Cerebellar cortex (tissue), 1 donor: ENCODE results near the gene ATOH7.
A peak's percentile ranks its signal among the peaks of the same experiment; 100 is the strongest.
"Not testable (repeated sequence)": the region's sequence is repeated elsewhere in the genome, so short reads cannot be mapped to it uniquely, and the experiment has no call there.

Source experiments
- DNase-seq: peaks from one replicate; pipeline ENCODE4 v3.0.0-alpha.2; 2015; ENCODE audit warnings: low spot score

The ATOH7 gene

GRCh38 chr10:68231817-68232251, at the start of gene ATOH7:
TSS of gene ATOH7 (minus strand) at chr10:68232113. CDS start at chr10:68231677, 436 bp downstream.
- DNase-seq: peak; percentile 68

DNA sequence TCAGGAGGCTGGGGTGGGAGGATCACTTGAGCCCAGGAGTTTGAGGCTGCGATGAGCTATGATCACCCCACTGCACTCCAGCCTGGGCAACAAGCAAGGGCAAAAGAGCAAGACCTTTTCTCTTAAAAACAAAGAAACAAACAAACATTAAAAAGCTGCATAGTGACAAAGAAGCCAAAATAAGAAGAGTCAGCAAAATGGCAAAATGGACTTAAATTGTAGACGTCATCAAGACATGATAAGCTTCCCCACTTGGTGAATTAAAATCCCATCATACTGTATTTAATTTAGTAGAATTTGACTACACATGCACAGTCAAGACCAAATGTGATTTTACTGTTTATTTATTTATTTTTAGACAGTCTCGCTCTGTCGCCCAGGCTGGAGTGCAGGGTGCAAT, 48.8 kb upstream of the ATOH7 start:
- DNase-seq: no peak

DNA sequence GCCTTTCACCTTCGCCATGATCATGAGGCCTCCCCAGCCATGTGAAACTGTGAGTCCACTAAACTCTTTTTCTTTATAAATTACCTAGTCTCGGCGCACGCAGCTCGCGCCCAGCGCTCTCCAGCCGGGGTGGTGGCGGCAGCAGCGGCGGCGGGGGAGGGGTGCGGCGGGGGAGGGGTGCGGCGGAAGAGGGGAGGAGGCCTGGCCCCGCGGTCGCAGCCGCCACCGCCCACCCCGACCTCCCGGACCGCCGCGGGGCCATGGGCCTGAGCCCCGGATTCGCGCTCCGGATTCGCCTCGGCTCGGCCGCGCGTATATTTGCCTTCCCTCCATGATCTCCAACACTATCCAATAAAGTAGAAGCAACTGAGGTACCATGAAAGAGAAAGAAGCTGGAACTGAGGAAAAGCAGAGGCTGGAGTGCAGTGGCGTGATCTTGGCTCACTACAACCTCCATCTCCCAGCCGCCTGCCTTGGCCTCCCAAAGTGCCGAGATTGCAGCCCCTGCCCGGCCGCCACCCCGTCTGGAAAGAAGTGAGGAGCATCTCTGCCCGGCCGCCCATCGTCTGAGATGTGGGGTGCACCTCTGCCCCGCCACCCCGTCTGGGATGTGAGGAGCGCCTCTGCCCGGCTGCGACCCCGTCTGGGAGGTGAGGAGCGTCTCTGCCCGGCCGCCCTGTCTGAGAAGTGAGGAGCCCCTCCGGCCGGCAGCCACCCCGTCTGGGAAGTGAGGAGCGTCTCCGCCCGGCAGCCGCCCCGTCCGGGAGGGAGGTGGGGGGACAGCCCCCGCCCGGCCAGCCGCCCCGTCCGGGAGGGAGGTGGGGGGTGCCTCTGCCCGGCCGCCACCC, 47.2 kb upstream of the ATOH7 start:
- not testable (repeated sequence) for DNase-seq

DNA sequence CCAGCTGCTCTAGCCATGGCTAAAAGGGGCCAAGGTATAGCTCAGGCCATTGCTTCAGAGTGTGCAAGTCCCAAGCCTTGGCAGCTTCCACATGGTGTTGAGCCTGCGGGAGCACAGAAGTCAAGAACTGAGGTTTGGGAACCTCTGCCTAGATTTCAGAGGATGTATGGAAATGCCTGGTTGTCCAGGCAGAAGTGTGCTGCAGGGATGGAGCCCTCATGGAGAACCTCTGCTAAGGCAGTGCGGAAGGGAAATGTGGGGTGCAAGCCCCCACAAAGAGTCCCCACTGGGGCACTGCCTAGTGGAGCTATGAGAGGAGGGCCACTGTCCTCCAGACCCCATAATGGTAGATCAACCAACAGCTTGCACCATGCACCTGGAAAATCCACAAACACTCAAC, 45.9 kb upstream of the ATOH7 start:
- DNase-seq: not testable (repeated sequence)

DNA sequence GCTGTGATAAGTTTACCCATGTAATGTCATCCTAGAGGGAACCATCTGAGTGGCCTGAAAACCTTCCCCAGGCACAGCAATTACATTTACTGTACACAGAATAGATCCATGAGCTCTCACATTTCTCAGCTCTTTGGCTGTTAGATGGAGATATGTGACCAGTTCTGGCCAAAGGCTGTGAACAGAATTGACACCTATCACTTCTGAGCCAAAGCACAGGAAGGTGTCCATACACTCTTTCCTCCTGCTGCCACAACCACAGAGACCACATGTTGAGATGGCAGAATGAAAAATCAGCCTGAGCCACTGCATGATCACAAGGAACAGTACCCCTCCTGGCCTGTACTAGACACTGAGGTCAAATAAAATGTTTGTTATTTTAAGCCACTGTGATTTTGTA, 44.3 kb upstream of the ATOH7 start:
- no peak for DNase-seq

DNA sequence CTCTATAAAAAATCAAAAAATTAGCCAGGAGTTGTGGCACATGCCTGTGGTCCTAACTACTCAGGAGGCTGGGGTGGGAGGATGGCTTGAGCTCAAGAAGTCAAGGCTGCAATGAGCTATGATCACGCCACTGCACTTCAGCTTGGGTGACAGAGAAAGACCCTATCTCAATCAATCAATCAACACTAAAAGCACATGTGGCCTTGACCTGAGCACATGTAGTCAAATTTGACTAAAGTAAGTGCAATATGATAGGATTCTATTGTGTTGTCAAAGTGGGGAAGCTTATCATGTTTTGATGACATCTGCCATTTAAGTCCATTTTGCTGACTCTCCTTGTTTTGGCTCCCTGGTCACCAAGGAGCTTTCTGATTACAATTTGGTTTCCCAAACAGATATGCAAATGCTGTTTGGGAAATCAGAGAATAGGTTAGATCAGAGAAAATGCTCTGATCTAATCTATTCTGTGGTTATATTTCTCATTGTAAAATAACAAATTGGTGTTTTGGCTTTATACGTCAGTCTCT, 43.8 kb upstream of the ATOH7 start:
- DNase-seq: no peak

DNA sequence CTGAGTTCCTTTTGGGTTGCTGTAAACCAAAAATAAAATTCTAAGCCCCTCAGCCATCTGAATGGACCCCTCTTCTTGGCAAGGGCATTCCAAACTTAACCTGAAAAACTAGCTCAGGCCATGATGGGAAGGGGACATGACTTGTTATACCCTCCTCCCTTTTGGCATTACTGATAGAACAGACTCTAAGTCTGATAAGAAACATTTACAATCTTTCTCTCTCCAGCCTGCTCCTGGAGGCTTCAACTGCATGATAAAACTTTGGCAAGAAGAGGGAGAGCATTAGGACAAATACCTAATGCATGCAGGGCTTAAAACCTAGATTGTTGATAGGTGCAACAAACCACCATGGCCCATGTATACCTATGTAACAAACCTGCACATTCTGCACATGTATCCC, 40.9 kb upstream of the ATOH7 start:
- DNase-seq: no peak

GRCh38 chr10:68271196-68271882, 39.4 kb upstream of the ATOH7 start:
- no peak for DNase-seq

DNA sequence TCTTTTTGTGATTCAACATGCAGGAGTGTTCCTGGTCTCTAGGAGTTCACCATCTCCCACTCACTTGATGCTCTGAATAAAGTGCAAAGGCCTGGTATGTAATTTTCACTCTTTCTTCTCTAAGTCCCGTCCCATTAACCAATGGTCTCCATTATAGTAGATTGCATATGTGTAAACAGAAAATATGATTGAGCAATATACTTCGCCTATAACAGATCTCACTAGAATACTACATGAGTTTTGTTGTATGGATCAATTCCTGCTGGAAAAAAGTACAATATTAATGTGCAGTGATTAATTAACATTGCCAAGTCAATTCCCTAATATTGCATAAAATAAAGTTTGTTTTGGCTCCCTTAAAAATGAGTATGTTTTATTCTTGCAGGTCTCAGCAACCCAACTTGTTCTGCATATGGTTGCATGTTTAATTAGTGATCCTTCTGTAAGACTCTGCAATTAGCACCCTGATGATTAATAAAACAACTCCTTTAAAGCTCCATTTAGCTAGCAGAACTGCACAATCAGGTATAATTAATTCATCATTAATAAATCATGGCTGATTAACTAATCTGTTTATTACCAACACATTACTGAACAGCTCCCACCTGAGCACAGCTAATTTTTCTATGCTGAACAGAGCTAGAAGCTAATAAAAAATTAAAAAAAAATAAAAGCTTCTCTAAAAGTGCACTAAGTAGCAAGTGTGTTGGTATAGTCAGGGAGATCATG, 37.8 kb upstream of the ATOH7 start:
- DNase-seq: no peak

DNA sequence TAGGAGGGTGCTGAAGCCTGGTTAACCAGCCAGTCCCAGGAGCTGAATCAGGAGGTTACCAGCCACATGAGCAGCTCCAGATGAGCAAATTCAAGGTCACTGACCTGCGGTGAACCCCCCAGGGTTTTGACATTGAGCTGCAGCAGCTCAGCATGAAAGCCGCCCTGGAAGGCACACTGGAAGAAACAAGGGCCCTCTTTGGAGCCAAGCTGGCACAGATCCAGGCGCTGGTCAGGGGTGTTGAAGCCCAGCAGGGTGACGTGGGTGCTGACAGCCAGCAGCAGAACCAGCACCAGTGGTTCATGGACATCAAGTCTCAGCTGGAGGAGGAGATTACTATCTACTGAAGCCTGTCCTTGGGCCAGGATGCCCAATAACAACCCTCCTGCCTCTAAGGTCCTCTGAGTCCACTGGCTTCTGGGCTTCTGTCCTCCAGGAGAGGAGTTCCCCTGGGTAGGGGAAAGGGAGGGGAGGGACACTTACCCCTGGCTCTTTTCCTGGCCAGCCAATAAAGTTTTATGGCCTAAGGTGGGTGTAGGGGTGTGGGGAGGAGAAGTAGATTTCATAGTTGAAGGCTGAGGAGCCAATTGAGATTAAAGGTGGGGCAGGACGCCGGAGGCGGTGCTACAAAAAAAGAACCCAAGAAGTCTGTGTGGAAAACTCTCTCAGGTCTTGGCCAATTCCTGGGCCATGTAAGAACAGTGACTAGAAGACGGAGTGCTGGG, 29.4 kb upstream of the ATOH7 start:
- DNase-seq: no peak

GRCh38 chr10:68253346-68253745, 21.4 kb upstream of the ATOH7 start:
- DNase-seq: no peak

DNA sequence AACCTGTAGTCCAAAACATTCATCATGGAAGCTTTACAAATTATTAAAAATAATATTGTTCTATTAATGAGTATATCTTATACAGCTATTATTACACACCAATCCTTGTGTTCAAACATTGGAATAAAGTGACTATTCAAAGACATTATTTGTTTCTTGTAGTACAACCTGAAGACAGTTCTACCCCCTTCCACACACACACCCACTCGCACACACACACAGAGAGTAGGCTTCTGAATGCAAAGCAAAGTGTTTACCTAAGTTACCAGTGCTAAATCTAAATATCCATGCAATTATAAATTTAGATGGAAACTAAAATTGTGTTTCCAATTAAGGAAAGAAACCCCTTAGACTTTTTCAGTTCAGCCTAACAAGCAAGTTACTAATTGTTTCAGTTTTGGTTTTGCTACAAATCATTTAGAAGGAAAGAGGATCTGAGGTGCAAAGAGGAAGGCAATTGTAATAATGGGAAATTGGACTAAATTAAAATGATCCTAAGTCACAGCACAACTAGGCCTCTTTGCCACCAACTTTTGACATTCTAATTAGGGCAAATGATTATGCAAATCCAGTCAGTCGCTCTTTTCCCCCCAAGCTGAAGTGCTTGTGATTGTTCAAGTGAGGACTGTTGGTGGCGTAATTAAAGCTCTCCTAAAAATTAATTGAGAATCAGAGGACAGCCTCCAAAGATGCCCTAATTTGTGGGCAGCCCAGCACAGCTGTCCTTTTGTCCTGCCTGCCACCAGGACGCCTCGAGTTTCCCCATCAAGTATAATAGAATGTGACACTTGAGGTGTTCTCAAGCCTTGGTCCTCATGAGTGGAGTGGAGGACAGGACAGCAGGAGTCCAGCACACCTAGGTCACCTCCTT, 19.9 kb upstream of the ATOH7 start:
- no peak for DNase-seq

DNA sequence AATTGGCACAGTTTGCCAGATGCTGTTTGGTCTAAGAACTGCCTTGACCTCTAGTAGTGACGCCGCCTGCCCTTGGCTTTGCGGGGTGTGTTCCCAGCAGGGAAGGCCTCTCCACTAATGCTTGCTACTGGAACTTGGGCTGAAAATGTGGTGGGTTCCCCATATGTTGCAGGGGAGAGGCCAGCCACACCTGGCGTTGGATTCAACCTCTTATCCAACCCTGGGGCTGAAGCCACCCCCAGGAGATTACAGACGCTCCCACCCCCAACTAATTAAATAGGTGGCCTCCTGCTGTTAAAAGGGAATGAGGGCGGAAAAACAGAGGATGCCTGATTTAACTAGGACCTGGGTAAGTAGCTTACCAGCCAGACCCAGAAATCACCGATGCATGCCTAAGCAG, 19.2 kb upstream of the ATOH7 start:
- no peak for DNase-seq

DNA sequence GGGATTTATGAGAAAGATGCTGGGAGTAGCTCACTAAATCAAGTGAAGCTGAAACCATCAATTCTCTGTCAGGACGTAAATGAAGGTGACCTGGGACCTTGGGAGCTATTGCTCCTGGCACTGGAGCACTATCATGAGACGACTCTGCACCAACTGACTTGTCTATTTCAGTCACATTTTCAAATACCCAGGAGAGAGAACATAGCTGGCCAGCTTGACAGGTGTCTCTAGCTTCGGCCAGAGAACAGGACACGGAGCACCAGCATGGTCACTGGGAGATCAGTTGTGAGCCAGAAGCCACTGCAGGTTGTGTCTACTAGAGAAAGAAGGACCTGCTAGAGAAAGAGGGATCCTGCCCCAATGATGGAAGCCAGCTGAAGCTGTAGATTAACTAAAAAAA, 17.4 kb upstream of the ATOH7 start:
- peak; percentile 53 for DNase-seq

DNA sequence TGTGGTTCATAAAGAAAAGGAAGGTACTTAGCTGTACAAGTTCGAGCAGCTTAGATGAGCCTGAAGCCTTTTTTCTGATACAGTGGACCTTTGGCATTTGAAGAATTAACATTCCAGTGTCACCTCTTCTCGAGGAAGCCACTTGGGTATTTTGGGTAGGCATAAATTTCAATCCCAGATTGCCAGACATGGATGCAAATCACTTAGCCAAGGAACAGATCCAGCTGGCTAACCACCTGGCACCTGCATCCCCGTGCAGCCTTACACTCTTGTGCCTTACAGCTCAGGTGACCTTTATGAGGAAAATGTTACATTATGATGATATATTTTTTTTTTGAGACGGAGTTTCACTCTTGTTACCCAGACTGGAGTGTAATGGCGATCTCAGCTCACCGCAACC, 16.0 kb upstream of the ATOH7 start:
- peak; percentile 57 for DNase-seq

- DNase-seq: not testable (repeated sequence)
Measured at GRCh38 chr10:68246397-68246796, 14.5 kb upstream of the ATOH7 start.

DNA sequence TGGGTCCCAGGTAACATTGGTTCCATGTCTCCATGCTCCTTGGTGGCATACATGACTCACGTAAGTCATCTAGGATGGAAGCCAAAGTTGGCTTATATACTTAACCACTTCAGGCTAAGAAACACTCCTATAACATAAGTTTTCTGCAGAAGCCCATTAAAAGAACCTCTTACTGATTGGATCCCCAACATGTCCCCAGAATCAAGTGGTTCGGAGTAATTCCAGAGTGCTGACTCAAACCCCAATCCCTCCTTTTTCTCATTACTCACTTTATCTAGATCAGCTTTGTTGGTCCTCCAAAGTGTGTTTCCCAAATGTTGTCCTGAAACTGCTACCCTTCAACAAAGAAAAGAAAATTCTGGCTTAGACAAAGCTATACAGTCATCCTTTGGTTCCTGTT, 10.1 kb upstream of the ATOH7 start:
- no peak for DNase-seq

- peak; percentile 16 for DNase-seq
Measured at GRCh38 chr10:68239596-68240150, 7.8 kb upstream of the ATOH7 start.

DNA sequence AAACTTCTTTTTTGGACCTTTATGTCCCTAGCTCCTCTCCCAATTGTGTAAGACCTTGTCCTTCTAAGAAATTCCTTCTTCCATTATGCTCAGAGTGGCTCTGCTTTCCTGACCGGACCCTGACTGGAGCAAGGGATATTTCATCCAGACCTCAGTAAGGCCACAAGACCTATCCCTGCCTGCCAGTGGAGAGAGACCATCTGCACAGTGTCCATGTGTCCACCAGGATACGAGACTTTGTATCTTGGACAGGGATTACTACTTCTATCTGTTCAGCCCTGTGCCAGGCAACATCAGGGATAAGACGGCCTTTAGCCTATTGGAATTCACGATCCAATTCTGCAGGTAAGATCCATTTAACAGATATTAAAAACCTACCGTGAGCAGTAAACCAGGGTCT, 7.2 kb upstream of the ATOH7 start:
- no peak for DNase-seq

DNA sequence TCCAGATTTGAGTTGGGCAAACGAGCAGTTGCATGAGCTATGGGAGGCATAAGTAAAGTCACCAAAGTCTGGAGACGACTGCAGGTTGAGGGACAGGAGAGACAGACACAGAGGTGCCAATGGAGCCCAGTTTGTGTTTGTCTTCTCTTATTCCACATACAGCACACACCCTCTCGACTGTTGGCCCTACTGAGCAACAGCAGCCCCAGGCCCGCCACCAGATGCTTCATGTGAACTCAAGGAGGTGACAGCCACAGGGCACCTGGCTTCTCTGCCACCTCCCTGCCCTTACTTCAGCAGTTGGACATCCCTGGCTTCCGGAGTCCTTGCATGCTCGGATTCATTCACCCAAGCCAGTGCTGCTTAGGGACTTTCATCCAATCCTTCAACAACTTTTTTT, 6.5 kb upstream of the ATOH7 start:
- no peak for DNase-seq

GRCh38 chr10:68237173-68237572, 5.3 kb upstream of the ATOH7 start:
- no peak for DNase-seq
